H1 (cell line): ENCODE data around the gene CTXN3. TPM values are rescaled to one million over a fixed set of nuclear protein-coding genes. Genes with fewer than 3 reads are reported as not detected.
A peak's percentile ranks its signal among the peaks of the same experiment; 100 is the strongest.

Experiments
- CTCF ChIA-PET: fragments of 300-600 bp; sonication (Branson Sonifier 250); formaldehyde crosslinking; loops from one replicate; lab custom pipeline; 2021; ENCODE audit not compliant: partially characterized antibody; lab: Charles Lee
- POLR2A ChIA-PET: fragments of 300-600 bp; sonication (Branson Sonifier 250); formaldehyde crosslinking; loops from one replicate; lab custom pipeline; 2021; ENCODE audit warnings: inconsistent platforms; ENCODE audit not compliant: partially characterized antibody; lab: Charles Lee
- DNase-seq, 2 experiments: peaks; one replicate each; pipeline versions ENCODE4 v3.0.0 to v3.0.0-alpha.2; 2010 to 2022; ENCODE audit warnings: low spot score in 2 of 2, low read depth in 1 of 2, mixed read lengths in 1 of 2
- FAIRE-seq: peaks from 2 replicates; lab custom pipeline; 2011; peaks lifted over from hg19 to GRCh38; lab: Jason Lieb, UNC
- H2AFZ ChIP-seq: 2 replicates; pipeline ENCODE4 v1.8.1; 2012; ENCODE audit warnings: low read length, inconsistent platforms
- H2AK5ac ChIP-seq: 2 replicates; pipeline ENCODE4 v1.6.1; 2013; ENCODE audit warnings: low read depth, low read length
- H2BK120ac ChIP-seq: replicated peaks from 2 replicates; pipeline ENCODE3; 2013; ENCODE audit warnings: low read depth, low read length, inconsistent platforms
- H2BK12ac ChIP-seq: 2 replicates; pipeline ENCODE4 v1.6.1; 2013; ENCODE audit warnings: low read depth, low read length
- H2BK15ac ChIP-seq: 2 replicates; pipeline ENCODE4 v1.6.1; 2013; ENCODE audit warnings: low read length
- H2BK20ac ChIP-seq: 2 replicates; pipeline ENCODE4 v1.6.1; 2013; ENCODE audit warnings: low read length
- H2BK5ac ChIP-seq: 2 replicates; pipeline ENCODE4 v1.6.1; 2013; ENCODE audit warnings: low read depth, low read length
- H3K14ac ChIP-seq: 2 replicates; pipeline ENCODE4 v1.6.1; 2013; ENCODE audit warnings: inconsistent platforms; ENCODE audit not compliant: insufficient read length
- H3K18ac ChIP-seq: 2 replicates; pipeline ENCODE4 v1.6.1; 2013; ENCODE audit warnings: low read length; ENCODE audit errors: extremely low read depth
- H3K23ac ChIP-seq: 2 replicates; pipeline ENCODE4 v1.6.1; 2013; ENCODE audit warnings: inconsistent platforms; ENCODE audit not compliant: insufficient read length
- H3K23me2 ChIP-seq: 2 replicates; pipeline ENCODE4 v1.6.1; 2013; ENCODE audit warnings: low read depth, low read length
- H3K27ac ChIP-seq: 2 replicates; pipeline ENCODE4 v1.6.1; 2011; ENCODE audit warnings: low read depth, low read length, inconsistent platforms
- H3K27me3 ChIP-seq, 4 experiments: replicated peaks in 1 of 4; 1 replicate in 1 of 4; 2 replicates in 3 of 4; pipeline versions ENCODE4 v1.6.1 to v1.8.1; 2011 to 2013; ENCODE audit warnings: low read length in 3 of 4, mild to moderate bottlenecking in 3 of 4, inconsistent platforms in 2 of 4, mixed read lengths in 2 of 4, moderate library complexity in 1 of 4; ENCODE audit not compliant: control insufficient read depth in 3 of 4, insufficient read depth in 3 of 4; ENCODE audit errors: extremely low read depth in 1 of 4
- H3K36me3 ChIP-seq, 4 experiments: 2 replicates each; pipeline versions ENCODE4 v1.6.1 to v1.8.1; 2011 to 2013; ENCODE audit warnings: mild to moderate bottlenecking in 4 of 4, low read length in 3 of 4, moderate library complexity in 2 of 4, control low read depth in 1 of 4, inconsistent platforms in 1 of 4; ENCODE audit not compliant: insufficient read depth in 4 of 4, control insufficient read depth in 2 of 4
- H3K4ac ChIP-seq: replicated peaks from 2 replicates; pipeline ENCODE3; 2013; ENCODE audit warnings: low read length, low read depth, mixed read lengths, inconsistent platforms; ENCODE audit not compliant: insufficient read length
- H3K4me1 ChIP-seq, 4 experiments: replicated peaks in 1 of 4; 1 replicate in 1 of 4; 2 replicates in 3 of 4; pipeline versions ENCODE4 v1.6.1 to v1.8.1; 2011 to 2013; ENCODE audit warnings: low read length in 3 of 4, inconsistent platforms in 2 of 4, mixed read lengths in 1 of 4; ENCODE audit not compliant: insufficient read depth in 4 of 4, control insufficient read depth in 3 of 4
- H3K4me2 ChIP-seq, 2 experiments: 2 replicates each; pipeline versions ENCODE4 v1.6.1 to v1.8.1; 2011 to 2013; ENCODE audit warnings: low read depth in 2 of 2, low read length in 2 of 2, control low read depth in 1 of 2, inconsistent platforms in 1 of 2, mild to moderate bottlenecking in 1 of 2; ENCODE audit not compliant: insufficient read depth in 1 of 2
- H3K4me3 ChIP-seq, 4 experiments: fragments of 200-600, 300-600 bp in 1 of 4; sonication (generic), shearing (Covaris generic), sonication (Bioruptor Twin) in 1 of 4; 2 replicates each; pipeline versions ENCODE4 v1.5.1 to v1.8.1; 2011 to 2016; ENCODE audit warnings: low read length in 4 of 4, low read depth in 3 of 4, control low read depth in 2 of 4, inconsistent platforms in 2 of 4, mild to moderate bottlenecking in 2 of 4, mixed read lengths in 1 of 4, moderate library complexity in 1 of 4; ENCODE audit not compliant: insufficient read depth in 2 of 4; ENCODE audit errors: extremely low read depth in 1 of 4
- H3K56ac ChIP-seq: replicated peaks from 2 replicates; pipeline ENCODE3; 2013; ENCODE audit warnings: low read depth, mild to moderate bottlenecking, mixed read lengths, low read length, inconsistent platforms; ENCODE audit not compliant: insufficient read length
- H3K79me1 ChIP-seq: 2 replicates; pipeline ENCODE4 v1.6.1; 2013; ENCODE audit warnings: low read depth, low read length, control low read depth
- H3K79me2 ChIP-seq, 2 experiments: 2 replicates each; pipeline versions ENCODE4 v1.6.1 to v1.8.1; 2012 to 2013; ENCODE audit warnings: low read length in 2 of 2, mild to moderate bottlenecking in 2 of 2, inconsistent platforms in 1 of 2; ENCODE audit not compliant: insufficient read depth in 2 of 2, control insufficient read depth in 1 of 2
- H3K9ac ChIP-seq, 4 experiments: replicated peaks in 1 of 4; 1 replicate in 1 of 4; 2 replicates in 3 of 4; pipeline versions ENCODE4 v1.6.1 to v1.8.1; 2011 to 2013; ENCODE audit warnings: low read depth in 3 of 4, low read length in 3 of 4, control low read depth in 2 of 4, mild to moderate bottlenecking in 2 of 4, moderate library complexity in 2 of 4, inconsistent platforms in 1 of 4; ENCODE audit errors: extremely low read depth in 1 of 4
- H3K9me3 ChIP-seq, 2 experiments: 2 replicates each; pipeline versions ENCODE4 v1.6.1 to v1.8.1; 2012 to 2013; ENCODE audit warnings: mild to moderate bottlenecking in 2 of 2, moderate library complexity in 2 of 2, control low read depth in 1 of 2, inconsistent platforms in 1 of 2, low read depth in 1 of 2, low read length in 1 of 2, mixed read lengths in 1 of 2; ENCODE audit not compliant: insufficient read depth in 2 of 2
- H4K20me1 ChIP-seq, 2 experiments: replicated peaks in 1 of 2; 2 replicates each; pipeline versions ENCODE3 to v1.8.1; 2011 to 2013; ENCODE audit warnings: inconsistent platforms in 2 of 2, low read length in 2 of 2, mild to moderate bottlenecking in 1 of 2; ENCODE audit not compliant: insufficient read depth in 2 of 2, control insufficient read depth in 1 of 2
- H4K5ac ChIP-seq: 2 replicates; pipeline ENCODE4 v1.6.1; 2013; ENCODE audit warnings: low read length, low read depth, mixed read lengths, inconsistent platforms; ENCODE audit not compliant: insufficient read length
- H4K8ac ChIP-seq: 2 replicates; pipeline ENCODE4 v1.8.0; 2013; ENCODE audit warnings: mild to moderate bottlenecking, moderate library complexity, low read length, inconsistent platforms; ENCODE audit not compliant: insufficient read depth; ENCODE audit errors: extremely low read depth
- H4K91ac ChIP-seq: replicated peaks from 2 replicates; pipeline ENCODE3; 2013; ENCODE audit warnings: low read length, mixed read lengths, inconsistent platforms; ENCODE audit not compliant: insufficient read length
- CBX5 ChIP-seq: fragments of 300-800, 300-1000 bp; sonication (generic); IDR thresholded peaks from 2 replicates; pipeline ENCODE4 v1.7.1; 2016; ENCODE audit warnings: antibody characterized with exemption, low read length, low read depth
- CTBP2 ChIP-seq: IDR thresholded peaks from 2 replicates; pipeline ENCODE4 v1.7.0; 2011; ENCODE audit warnings: borderline replicate concordance, mild to moderate bottlenecking, moderate library complexity, mixed read lengths, low read length; ENCODE audit not compliant: insufficient read depth, insufficient read length
- EGR1 ChIP-seq: IDR thresholded peaks from 2 replicates; pipeline ENCODE4 v1.6.1; 2011; ENCODE audit warnings: low read depth, low read length, borderline replicate concordance
- FOSL1 ChIP-seq: IDR thresholded peaks from 2 replicates; pipeline ENCODE4 v1.6.1; 2011; ENCODE audit warnings: mild to moderate bottlenecking, low read depth, low read length, moderate library complexity; ENCODE audit not compliant: insufficient read depth
- GABPA ChIP-seq: IDR thresholded peaks from 2 replicates; pipeline ENCODE4 v1.6.1; 2011; ENCODE audit warnings: mild to moderate bottlenecking, low read length, moderate library complexity, borderline replicate concordance; ENCODE audit not compliant: insufficient read depth
- GTF2F1 ChIP-seq: IDR thresholded peaks from 2 replicates; pipeline ENCODE4 v1.6.1; 2012; ENCODE audit warnings: low read depth, low read length, improper control_type of control experiment, borderline replicate concordance
- POU5F1 ChIP-seq: IDR thresholded peaks from 2 replicates; pipeline ENCODE4 v1.6.1; 2011; ENCODE audit warnings: low read depth, mild to moderate bottlenecking, low read length, moderate library complexity
- RXRA ChIP-seq: IDR thresholded peaks from 2 replicates; pipeline ENCODE4 v1.6.1; 2011; ENCODE audit warnings: low read depth, mild to moderate bottlenecking, low read length, moderate library complexity; ENCODE audit not compliant: insufficient read depth
- SIX5 ChIP-seq: IDR thresholded peaks from 2 replicates; pipeline ENCODE4 v1.6.1; 2011; ENCODE audit warnings: mild to moderate bottlenecking, low read depth, low read length
- SP1 ChIP-seq: IDR thresholded peaks from 2 replicates; pipeline ENCODE4 v1.6.1; 2011; ENCODE audit warnings: low read depth, low read length
- TCF12 ChIP-seq: IDR thresholded peaks from 2 replicates; pipeline ENCODE4 v1.6.1; 2011; ENCODE audit warnings: low read depth, mild to moderate bottlenecking, low read length
- WGBS, 2 experiments: shearing (Covaris generic) in 1 of 2; methylation state at CpG; one replicate each; pipeline versions ENCODE4 v1.1.6 to v1.1.7; 2013 to 2015; ENCODE audit warnings: low lambda C conversion rate in 2 of 2, mixed read lengths in 2 of 2, inconsistent platforms in 1 of 2, low coverage in 1 of 2, missing lambda C conversion rate in 1 of 2; ENCODE audit not compliant: insufficient replicate concordance in 2 of 2, insufficient coverage in 1 of 2, insufficient read length in 1 of 2; ENCODE audit errors: extremely low coverage in 1 of 2, missing lambda C conversion rate in 1 of 2; 5-methylcytosine and 5-hydroxymethylcytosine counted together
- polyA plus RNA-seq, 7 experiments: library from polyadenylated mRNA; depleted of rRNA in 3 of 7; stranded (reverse) in 5 of 7; unstranded in 2 of 7; fragments of >200 nt in 5 of 7; fragments of 200-250 nt in 2 of 7; gene quantifications; 1 replicate in 5 of 7; 2 replicates in 1 of 7; 4 replicates in 1 of 7; pipeline versions ENCODE4 v1.2.1 to v1.2.3, GENCODE V29; 2011 to 2013; ENCODE audit warnings: missing spikeins in 2 of 7, mixed read lengths in 2 of 7
- total RNA-seq: library from RNA; stranded (reverse); fragmentation: NEBNext Ultra II Directional; extraction: Animal tissue kit (Norgen Biotek cat#: 25700); gene quantifications from 2 replicates; pipeline ENCODE4 v1.2.1, GENCODE V29; 2021

Gene CTXN3
- total and polyA plus RNA-seq, 2 of the 8 experiments (the other 6 are each of a cell fraction or from before 2014, with no cell fraction given): 0.05 TPM; not detected in 1

DNA sequence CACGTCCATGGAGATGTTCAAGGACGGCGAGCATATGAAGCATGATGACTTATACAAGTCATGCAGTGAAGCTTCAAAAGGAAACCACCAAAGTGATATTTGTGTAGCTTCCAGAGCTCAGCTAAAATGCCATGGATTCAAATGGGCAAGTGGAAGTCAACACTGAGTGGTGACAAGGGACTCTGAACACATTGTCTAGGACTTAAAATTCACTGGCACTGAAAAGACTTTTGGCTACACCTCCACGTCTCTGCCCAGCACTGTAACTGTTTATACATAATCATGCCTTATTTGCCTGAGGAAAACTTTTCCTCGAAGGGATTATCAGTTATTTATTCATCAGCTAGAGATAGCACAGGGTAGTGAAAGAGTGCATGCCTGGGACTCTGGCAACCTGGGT is 15.2 kb downstream of the CTXN3 start:
- H3K27me3 ChIP-seq: peaks cover 0 to 1% (median 0%) of the 10 kb centered on the region in 4 experiments; a peak in 1 of 7 replicates
- H3K23me2 ChIP-seq: no peaks in the 10 kb centered on the region
- H2AK5ac ChIP-seq: no peak overlapping the region
- H3K18ac ChIP-seq: no peak overlapping the region
- no peak overlapping the region for H3K27ac ChIP-seq
- H2BK12ac ChIP-seq: no peak overlapping the region
- H4K5ac ChIP-seq: no peak overlapping the region
- no peak overlapping the region for H3K4me3 ChIP-seq
- peaks cover 0 to 5% (median 4%) of the 10 kb centered on the region in 4 experiments; a peak in 2 of 7 replicates for H3K4me1 ChIP-seq
- no peaks in the 10 kb centered on the region for H4K20me1 ChIP-seq
- H3K14ac ChIP-seq: no peak overlapping the region
- TF ChIP-seq POU5F1 (no peak), RXRA (no peak), FOSL1 (no peak), GABPA (no peak), CTBP2 (no peak), EGR1 (no peak), TCF12 (no peak), CBX5 (no peak), SIX5 (no peak), GTF2F1 (no peak), SP1 (no peak)
- H2BK5ac ChIP-seq: no peak overlapping the region
- H3K4ac ChIP-seq: no peak overlapping the region
- H3K79me1 ChIP-seq: no peaks in the 10 kb centered on the region
- POLR2A ChIA-PET: no interaction called here
- FAIRE-seq (peak; percentile 52), DNase-seq (no peak)
- no peaks in the 10 kb centered on the region for H3K9me3 ChIP-seq
- no peaks in the 10 kb centered on the region for H3K36me3 ChIP-seq
- no peak overlapping the region for H3K23ac ChIP-seq
- no peaks in the 10 kb centered on the region for H3K79me2 ChIP-seq
- H3K4me2 ChIP-seq: no peak overlapping the region
- no peak overlapping the region for H2AFZ ChIP-seq
- no peak overlapping the region for H4K8ac ChIP-seq
- no peak overlapping the region for H3K9ac ChIP-seq
- WGBS, 2 experiments: 87% methylated on average over 5 of the region's 5 CpGs; no CpG with 5 or more reads in 1 of the 2 experiments
- no peak overlapping the region for H2BK20ac ChIP-seq
- no peak overlapping the region for H2BK15ac ChIP-seq
- H2BK120ac ChIP-seq: no peak overlapping the region
- CTCF ChIA-PET: interaction anchor here (1.2 to 1.5 kb wide), 2 partner anchors 29 to 100 kb away, joined by 3 to 5 read pairs; no protein-coding TSS in a partner anchor
- no peak overlapping the region for H4K91ac ChIP-seq
- H3K56ac ChIP-seq: no peak overlapping the region
